ENCODE measurements around the gene MRPS2. TPM values are rescaled to one million over a fixed set of nuclear protein-coding genes. Genes with fewer than 3 reads are reported as not detected.

The MRPS2 gene
- total and polyA plus RNA-seq, 2 experiments from 2014 or later = 83.2 to 116 TPM

DNA sequence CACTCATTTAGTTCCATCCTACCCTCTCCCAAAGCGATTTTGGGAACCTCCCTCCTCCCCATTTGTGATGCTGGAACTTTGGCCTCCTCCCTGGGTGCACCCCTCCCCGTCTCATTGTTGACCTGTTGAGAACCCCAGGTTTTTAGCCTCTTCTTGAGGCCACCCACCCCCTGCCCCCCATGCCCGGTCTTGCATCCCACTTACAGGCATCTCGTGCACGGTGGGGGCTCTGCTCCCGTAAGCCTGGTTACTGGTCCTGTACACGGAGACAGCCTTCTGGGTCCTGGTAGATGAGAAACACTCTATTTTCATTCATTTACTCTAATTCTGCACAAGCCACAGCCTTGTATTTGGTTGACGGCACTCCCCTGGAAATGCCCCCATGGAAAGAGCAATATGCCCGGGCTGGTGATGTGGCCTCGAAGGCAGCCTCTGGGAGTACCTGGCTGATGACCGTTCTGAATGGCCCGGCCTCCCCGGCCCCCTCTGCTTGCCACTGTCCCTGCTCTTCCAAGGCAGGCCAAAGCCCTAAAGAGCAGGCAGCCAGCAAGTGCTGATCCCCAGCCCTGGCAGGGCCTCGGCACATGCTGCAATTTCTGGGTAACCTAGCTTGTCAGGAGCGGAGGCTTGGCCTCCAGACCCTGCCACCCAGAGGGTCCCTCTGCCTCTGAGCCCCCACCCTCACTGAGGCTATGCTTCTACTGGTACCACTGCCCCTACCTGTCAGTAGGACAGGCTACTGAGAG, 1.9 kb upstream of the MRPS2 start (continued):
- TF ChIP-seq, protein P1, sequence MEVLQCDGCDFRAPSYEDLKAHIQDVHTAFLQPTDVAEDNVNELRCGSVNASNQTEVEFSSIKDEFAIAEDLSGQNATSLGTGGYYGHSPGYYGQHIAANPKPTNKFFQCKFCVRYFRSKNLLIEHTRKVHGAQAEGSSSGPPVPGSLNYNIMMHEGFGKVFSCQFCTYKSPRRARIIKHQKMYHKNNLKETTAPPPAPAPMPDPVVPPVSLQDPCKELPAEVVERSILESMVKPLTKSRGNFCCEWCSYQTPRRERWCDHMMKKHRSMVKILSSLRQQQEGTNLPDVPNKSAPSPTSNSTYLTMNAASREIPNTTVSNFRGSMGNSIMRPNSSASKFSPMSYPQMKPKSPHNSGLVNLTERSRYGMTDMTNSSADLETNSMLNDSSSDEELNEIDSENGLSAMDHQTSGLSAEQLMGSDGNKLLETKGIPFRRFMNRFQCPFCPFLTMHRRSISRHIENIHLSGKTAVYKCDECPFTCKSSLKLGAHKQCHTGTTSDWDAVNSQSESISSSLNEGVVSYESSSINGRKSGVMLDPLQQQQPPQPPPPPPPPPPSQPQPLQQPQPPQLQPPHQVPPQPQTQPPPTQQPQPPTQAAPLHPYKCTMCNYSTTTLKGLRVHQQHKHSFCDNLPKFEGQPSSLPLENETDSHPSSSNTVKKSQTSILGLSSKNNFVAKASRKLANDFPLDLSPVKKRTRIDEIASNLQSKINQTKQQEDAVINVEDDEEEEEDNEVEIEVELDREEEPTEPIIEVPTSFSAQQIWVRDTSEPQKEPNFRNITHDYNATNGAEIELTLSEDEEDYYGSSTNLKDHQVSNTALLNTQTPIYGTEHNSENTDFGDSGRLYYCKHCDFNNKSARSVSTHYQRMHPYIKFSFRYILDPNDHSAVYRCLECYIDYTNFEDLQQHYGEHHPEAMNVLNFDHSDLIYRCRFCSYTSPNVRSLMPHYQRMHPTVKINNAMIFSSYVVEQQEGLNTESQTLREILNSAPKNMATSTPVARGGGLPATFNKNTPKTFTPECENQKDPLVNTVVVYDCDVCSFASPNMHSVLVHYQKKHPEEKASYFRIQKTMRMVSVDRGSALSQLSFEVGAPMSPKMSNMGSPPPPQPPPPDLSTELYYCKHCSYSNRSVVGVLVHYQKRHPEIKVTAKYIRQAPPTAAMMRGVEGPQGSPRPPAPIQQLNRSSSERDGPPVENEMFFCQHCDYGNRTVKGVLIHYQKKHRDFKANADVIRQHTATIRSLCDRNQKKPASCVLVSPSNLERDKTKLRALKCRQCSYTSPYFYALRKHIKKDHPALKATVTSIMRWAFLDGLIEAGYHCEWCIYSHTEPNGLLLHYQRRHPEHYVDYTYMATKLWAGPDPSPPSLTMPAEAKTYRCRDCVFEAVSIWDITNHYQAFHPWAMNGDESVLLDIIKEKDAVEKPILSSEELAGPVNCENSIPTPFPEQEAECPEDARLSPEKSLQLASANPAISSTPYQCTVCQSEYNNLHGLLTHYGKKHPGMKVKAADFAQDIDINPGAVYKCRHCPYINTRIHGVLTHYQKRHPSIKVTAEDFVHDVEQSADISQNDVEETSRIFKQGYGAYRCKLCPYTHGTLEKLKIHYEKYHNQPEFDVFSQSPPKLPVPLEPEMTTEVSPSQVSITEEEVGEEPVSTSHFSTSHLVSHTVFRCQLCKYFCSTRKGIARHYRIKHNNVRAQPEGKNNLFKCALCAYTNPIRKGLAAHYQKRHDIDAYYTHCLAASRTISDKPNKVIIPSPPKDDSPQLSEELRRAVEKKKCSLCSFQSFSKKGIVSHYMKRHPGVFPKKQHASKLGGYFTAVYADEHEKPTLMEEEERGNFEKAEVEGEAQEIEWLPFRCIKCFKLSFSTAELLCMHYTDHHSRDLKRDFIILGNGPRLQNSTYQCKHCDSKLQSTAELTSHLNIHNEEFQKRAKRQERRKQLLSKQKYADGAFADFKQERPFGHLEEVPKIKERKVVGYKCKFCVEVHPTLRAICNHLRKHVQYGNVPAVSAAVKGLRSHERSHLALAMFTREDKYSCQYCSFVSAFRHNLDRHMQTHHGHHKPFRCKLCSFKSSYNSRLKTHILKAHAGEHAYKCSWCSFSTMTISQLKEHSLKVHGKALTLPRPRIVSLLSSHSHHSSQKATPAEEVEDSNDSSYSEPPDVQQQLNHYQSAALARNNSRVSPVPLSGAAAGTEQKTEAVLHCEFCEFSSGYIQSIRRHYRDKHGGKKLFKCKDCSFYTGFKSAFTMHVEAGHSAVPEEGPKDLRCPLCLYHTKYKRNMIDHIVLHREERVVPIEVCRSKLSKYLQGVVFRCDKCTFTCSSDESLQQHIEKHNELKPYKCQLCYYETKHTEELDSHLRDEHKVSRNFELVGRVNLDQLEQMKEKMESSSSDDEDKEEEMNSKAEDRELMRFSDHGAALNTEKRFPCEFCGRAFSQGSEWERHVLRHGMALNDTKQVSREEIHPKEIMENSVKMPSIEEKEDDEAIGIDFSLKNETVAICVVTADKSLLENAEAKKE (CRISPR knock-in tag; IDR thresholded peaks at IDR 0.05) = no peak
- no peak for TF ChIP-seq NANOG (IDR thresholded peaks at IDR 0.05; ENCODE audit: borderline replicate concordance)
- TF ChIP-seq, protein P2, sequence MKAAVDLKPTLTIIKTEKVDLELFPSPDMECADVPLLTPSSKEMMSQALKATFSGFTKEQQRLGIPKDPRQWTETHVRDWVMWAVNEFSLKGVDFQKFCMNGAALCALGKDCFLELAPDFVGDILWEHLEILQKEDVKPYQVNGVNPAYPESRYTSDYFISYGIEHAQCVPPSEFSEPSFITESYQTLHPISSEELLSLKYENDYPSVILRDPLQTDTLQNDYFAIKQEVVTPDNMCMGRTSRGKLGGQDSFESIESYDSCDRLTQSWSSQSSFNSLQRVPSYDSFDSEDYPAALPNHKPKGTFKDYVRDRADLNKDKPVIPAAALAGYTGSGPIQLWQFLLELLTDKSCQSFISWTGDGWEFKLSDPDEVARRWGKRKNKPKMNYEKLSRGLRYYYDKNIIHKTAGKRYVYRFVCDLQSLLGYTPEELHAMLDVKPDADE (IDR thresholded peaks at IDR 0.05) = no peak
- TF ChIP-seq, protein P3, sequence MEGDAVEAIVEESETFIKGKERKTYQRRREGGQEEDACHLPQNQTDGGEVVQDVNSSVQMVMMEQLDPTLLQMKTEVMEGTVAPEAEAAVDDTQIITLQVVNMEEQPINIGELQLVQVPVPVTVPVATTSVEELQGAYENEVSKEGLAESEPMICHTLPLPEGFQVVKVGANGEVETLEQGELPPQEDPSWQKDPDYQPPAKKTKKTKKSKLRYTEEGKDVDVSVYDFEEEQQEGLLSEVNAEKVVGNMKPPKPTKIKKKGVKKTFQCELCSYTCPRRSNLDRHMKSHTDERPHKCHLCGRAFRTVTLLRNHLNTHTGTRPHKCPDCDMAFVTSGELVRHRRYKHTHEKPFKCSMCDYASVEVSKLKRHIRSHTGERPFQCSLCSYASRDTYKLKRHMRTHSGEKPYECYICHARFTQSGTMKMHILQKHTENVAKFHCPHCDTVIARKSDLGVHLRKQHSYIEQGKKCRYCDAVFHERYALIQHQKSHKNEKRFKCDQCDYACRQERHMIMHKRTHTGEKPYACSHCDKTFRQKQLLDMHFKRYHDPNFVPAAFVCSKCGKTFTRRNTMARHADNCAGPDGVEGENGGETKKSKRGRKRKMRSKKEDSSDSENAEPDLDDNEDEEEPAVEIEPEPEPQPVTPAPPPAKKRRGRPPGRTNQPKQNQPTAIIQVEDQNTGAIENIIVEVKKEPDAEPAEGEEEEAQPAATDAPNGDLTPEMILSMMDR (conservative IDR thresholded peaks at IDR 0.05; ENCODE audit: low read depth in 2 of 2) = no peak
- no peak for TF ChIP-seq ZNF331 (CRISPR knock-in tag; IDR thresholded peaks at IDR 0.05; ENCODE audit: low read depth)
- TF ChIP-seq STAT1 (IDR thresholded peaks at IDR 0.05; ENCODE audit: unreplicated experiment) = no peak
- no peak for TF ChIP-seq CREB1 (CRISPR knock-in tag; IDR thresholded peaks at IDR 0.05; ENCODE audit: low read depth)
- TF ChIP-seq, protein P4, sequence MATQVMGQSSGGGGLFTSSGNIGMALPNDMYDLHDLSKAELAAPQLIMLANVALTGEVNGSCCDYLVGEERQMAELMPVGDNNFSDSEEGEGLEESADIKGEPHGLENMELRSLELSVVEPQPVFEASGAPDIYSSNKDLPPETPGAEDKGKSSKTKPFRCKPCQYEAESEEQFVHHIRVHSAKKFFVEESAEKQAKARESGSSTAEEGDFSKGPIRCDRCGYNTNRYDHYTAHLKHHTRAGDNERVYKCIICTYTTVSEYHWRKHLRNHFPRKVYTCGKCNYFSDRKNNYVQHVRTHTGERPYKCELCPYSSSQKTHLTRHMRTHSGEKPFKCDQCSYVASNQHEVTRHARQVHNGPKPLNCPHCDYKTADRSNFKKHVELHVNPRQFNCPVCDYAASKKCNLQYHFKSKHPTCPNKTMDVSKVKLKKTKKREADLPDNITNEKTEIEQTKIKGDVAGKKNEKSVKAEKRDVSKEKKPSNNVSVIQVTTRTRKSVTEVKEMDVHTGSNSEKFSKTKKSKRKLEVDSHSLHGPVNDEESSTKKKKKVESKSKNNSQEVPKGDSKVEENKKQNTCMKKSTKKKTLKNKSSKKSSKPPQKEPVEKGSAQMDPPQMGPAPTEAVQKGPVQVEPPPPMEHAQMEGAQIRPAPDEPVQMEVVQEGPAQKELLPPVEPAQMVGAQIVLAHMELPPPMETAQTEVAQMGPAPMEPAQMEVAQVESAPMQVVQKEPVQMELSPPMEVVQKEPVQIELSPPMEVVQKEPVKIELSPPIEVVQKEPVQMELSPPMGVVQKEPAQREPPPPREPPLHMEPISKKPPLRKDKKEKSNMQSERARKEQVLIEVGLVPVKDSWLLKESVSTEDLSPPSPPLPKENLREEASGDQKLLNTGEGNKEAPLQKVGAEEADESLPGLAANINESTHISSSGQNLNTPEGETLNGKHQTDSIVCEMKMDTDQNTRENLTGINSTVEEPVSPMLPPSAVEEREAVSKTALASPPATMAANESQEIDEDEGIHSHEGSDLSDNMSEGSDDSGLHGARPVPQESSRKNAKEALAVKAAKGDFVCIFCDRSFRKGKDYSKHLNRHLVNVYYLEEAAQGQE (IDR thresholded peaks at IDR 0.05; ENCODE audit: unreplicated experiment) = no peak
